HL-60 (cell line): ENCODE data around the gene ADAMTS2.

Experiments
- DNase-seq, 2 experiments: peaks; one replicate each; pipeline ENCODE4 v3.0.0-alpha.2; 2010 to 2020; ENCODE audit warnings: low read depth in 1 of 2, low spot score in 1 of 2
- H3K27ac ChIP-seq: fragments of 250-450 bp; sonication (Bioruptor Pico); replicated peaks from 2 replicates; pipeline ENCODE4 v1.5.1; 2020; ENCODE audit warnings: mild to moderate bottlenecking, moderate library complexity
- H3K27me3 ChIP-seq: fragments of 250-450 bp; sonication (Bioruptor Pico); 2 replicates; pipeline ENCODE4 v1.5.1; 2021; ENCODE audit warnings: mild to moderate bottlenecking, moderate library complexity; ENCODE audit not compliant: insufficient read depth, poor library complexity, severe bottlenecking
- H3K4me3 ChIP-seq: replicated peaks from 2 replicates; pipeline ENCODE4 v1.5.1; 2011; ENCODE audit warnings: mild to moderate bottlenecking, control low read depth, low read length; ENCODE audit not compliant: insufficient read depth
- CTCF ChIP-seq: IDR thresholded peaks from one replicate; pipeline ENCODE4 v1.5.1; 2011; ENCODE audit warnings: low read length, control low read depth, inconsistent platforms; ENCODE audit not compliant: insufficient read depth
- GABPA ChIP-seq: IDR thresholded peaks from 2 replicates; pipeline ENCODE4 v1.6.1; 2012; ENCODE audit warnings: low read depth
- POLR2AphosphoS5 ChIP-seq: IDR thresholded peaks from 2 replicates; pipeline ENCODE4 v1.6.1; 2012; ENCODE audit warnings: low read depth
- REST ChIP-seq: IDR thresholded peaks from 2 replicates; pipeline ENCODE4 v1.6.1; 2012; ENCODE audit warnings: low read depth; ENCODE audit not compliant: insufficient replicate concordance
- SPI1 ChIP-seq: IDR thresholded peaks from 2 replicates; pipeline ENCODE4 v1.6.1; 2012; ENCODE audit warnings: low read depth, mild to moderate bottlenecking, borderline replicate concordance

ADAMTS2 gene

GRCh38 chr5:179316982-179317381 lies 28.3 kb downstream of the ADAMTS2 start:
- Histone ChIP-seq H3K27ac (no peak overlapping the region), H3K27me3 (no peaks in the 10 kb centered on the region)
- DNase-seq: no peak

GRCh38 chr5:179316111-179316551 lies 29.1 kb downstream of the ADAMTS2 start:
- no peaks in the 10 kb centered on the region for H3K27me3 ChIP-seq
- TF ChIP-seq SPI1 (no peak), POLR2AphosphoS5 (no peak), CTCF (no peak), REST (no peak), GABPA (no peak)
- no peak overlapping the region for H3K4me3 ChIP-seq
- H3K27ac ChIP-seq: no peak overlapping the region
- no peak for DNase-seq

More at GRCh38 chr5:179316982-179317381, 28.3 kb downstream of the ADAMTS2 start:
- TF ChIP-seq SPI1: no peak
- TF ChIP-seq CTCF: no peak
- no peak for TF ChIP-seq POLR2AphosphoS5
- TF ChIP-seq GABPA: no peak
- TF ChIP-seq REST: no peak
- no peak overlapping the region for H3K4me3 ChIP-seq

- H3K27me3 ChIP-seq: no peaks in the 10 kb centered on the region
- no peak for DNase-seq
- H3K27ac ChIP-seq: no peak overlapping the region
Measured at GRCh38 chr5:179315356-179315890, 29.8 kb downstream of the ADAMTS2 start.

More at GRCh38 chr5:179315356-179315890, 29.8 kb downstream of the ADAMTS2 start:
- TF ChIP-seq REST (no peak), CTCF (no peak), POLR2AphosphoS5 (no peak), SPI1 (no peak), GABPA (no peak)
- no peak overlapping the region for H3K4me3 ChIP-seq
